LNCaP clone FGC (cell line): ENCODE measurements around the gene NTHL1.

Experiments
- DNase-seq: peaks from one replicate; pipeline ENCODE4 v3.0.0-alpha.2; 2011; ENCODE audit warnings: low read depth
- H3K4me3 ChIP-seq: 2 replicates; pipeline ENCODE4 v1.5.1; 2011; ENCODE audit warnings: mild to moderate bottlenecking, low read depth, low read length, control low read depth
- TF ChIP-seq, protein P1 (sequence below): IDR thresholded peaks from 2 replicates; pipeline ENCODE4 v1.5.1; 2012; ENCODE audit warnings: mild to moderate bottlenecking; ENCODE audit not compliant: control insufficient read depth, insufficient read depth; ENCODE audit errors: extremely low read depth

Gene NTHL1

DNA sequence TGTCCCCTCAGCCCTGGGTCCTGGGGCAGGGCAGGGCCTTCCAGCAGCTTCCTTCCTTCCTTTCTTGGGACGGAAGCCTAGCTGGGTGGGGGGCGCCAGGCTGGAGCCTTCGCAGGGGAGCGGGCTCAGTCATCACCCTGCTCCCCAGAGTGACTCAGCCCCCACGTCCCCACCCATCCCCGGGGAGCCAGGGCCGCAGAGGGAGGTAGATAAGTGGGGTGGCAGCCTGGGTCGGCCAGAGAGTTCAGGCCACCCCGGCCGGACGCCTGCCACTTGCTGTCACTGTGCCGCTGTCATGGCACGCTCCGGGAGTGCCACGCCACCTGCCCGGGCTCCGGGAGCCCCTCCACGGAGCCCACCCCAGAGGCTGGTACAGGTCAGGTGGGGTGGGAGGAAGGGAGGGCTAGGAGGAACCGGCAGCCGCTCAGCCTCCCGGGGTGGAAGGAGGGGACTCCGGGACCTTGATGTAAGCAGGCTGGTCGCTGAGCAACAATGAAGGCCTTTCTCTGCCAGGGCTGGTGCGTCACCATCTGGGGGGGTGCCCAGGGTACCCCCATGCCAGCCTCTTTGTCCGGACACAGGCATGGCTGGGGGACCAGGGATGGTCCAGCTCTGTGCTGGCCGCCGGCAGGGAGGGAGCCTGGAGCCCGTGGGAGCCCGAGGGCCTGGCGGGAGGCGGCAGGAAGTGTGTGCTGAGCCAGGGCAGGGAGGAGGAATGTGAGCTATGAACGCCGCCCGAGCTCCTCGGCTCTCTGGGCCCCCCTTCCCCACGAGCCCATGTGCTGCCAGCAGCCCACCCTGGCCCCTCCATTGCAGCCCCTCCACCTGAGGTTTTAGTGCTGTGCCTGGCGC is 14.4 kb downstream of the NTHL1 start:
- no peak for DNase-seq
- no peak overlapping the region for H3K4me3 ChIP-seq
- TF ChIP-seq, protein P1, sequence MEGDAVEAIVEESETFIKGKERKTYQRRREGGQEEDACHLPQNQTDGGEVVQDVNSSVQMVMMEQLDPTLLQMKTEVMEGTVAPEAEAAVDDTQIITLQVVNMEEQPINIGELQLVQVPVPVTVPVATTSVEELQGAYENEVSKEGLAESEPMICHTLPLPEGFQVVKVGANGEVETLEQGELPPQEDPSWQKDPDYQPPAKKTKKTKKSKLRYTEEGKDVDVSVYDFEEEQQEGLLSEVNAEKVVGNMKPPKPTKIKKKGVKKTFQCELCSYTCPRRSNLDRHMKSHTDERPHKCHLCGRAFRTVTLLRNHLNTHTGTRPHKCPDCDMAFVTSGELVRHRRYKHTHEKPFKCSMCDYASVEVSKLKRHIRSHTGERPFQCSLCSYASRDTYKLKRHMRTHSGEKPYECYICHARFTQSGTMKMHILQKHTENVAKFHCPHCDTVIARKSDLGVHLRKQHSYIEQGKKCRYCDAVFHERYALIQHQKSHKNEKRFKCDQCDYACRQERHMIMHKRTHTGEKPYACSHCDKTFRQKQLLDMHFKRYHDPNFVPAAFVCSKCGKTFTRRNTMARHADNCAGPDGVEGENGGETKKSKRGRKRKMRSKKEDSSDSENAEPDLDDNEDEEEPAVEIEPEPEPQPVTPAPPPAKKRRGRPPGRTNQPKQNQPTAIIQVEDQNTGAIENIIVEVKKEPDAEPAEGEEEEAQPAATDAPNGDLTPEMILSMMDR: no peak

DNA sequence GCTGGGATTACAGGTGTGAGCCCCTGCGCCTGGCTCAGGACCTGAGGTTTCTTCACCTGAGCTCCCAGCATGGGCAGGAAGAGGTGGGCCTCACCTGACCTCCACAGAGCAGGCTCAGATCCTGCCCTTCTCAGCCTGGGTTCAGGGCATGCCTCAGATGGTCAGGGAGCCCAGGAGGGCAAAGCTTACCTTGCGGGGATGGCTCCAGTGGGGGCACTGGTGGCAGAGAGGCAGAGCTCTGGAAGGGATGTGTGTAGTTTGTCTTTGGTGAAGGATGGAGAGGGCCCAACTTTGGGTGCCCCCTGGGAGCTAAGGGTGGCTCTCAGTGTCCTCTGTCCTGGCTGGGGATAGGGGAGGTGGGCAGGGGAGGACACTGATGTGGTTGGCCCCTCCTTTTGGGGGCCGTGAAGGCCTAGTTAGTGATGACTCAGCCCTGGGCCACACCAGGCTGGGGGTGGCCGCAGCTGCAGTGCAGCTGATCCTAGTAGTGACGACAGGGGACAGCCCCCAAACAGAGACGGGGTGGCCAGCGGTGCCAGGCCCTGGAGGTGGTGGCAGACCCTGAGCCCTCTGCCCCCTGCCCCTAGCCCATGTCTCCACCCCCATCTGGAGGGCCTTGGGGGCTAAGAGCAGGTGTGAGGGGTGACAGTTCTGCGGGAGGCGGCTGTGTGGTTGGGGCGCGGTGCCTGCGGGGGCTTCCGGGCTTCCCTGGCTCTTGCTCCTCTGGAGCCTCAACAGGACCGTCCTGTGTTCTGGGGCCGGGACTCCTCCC is 15.2 kb downstream of the NTHL1 start:
- no peak for DNase-seq
- TF ChIP-seq, protein P1: no peak
- H3K4me3 ChIP-seq: no peak overlapping the region

GRCh38 chr16:2031081-2031577 is 16.5 kb downstream of the NTHL1 start:
- no peak overlapping the region for H3K4me3 ChIP-seq
- TF ChIP-seq, protein P1: no peak
- no peak for DNase-seq

- TF ChIP-seq, protein P1: no peak
- H3K4me3 ChIP-seq: no peak overlapping the region
- no peak for DNase-seq
Measured at GRCh38 chr16:2030036-2030435, 17.6 kb downstream of the NTHL1 start.

- TF ChIP-seq, protein P1: no peak
- DNase-seq: no peak
Measured at GRCh38 chr16:2029350-2029749, 18.3 kb downstream of the NTHL1 start.

GRCh38 chr16:2028620-2029220 is 18.9 kb downstream of the NTHL1 start:
- H3K4me3 ChIP-seq: peak overlapping the region; percentile 86
- no peak for DNase-seq
- TF ChIP-seq, protein P1: no peak

More at GRCh38 chr16:2029350-2029749, 18.3 kb downstream of the NTHL1 start:
- H3K4me3 ChIP-seq: no peak overlapping the region
